Measurements from ENCODE around the gene SALL3.
A peak's percentile ranks its signal among the peaks of the same experiment; 100 is the strongest.
"Not testable (repeated sequence)": the region's sequence is repeated elsewhere in the genome, so short reads cannot be mapped to it uniquely, and the experiment has no call there.

Gene SALL3

GRCh38 chr18:78948221-78948620 lies 31.4 kb upstream of the SALL3 start:
- no peak for TF ChIP-seq JUND (IDR thresholded peaks at IDR 0.05; ENCODE audit: low read depth)
- no peak for DNase-seq (ENCODE audit: low read depth in 1 of 2, low spot score in 1 of 2)
- in situ Hi-C loops (cut with HindIII; ENCODE audit: low pct_unique_long_range_greater_than_20kb, low sequenced_read_pairs) = no loop called here

GRCh38 chr18:78948707-78949106 lies 30.9 kb upstream of the SALL3 start:
- in situ Hi-C loops (cut with HindIII; ENCODE audit: low pct_unique_long_range_greater_than_20kb, low sequenced_read_pairs) = no loop called here
- no peak for TF ChIP-seq JUND (IDR thresholded peaks at IDR 0.05; ENCODE audit: low read depth)
- no peak for DNase-seq (ENCODE audit: low read depth in 1 of 2, low spot score in 1 of 2)

- TF ChIP-seq JUND (IDR thresholded peaks at IDR 0.05; ENCODE audit: low read depth) = no peak
- no peak for DNase-seq (ENCODE audit: low read depth in 1 of 2, low spot score in 1 of 2)
- in situ Hi-C loops (cut with HindIII; ENCODE audit: low pct_unique_long_range_greater_than_20kb, low sequenced_read_pairs) = no loop called here
Measured at GRCh38 chr18:78949216-78949615, 30.4 kb upstream of the SALL3 start.

GRCh38 chr18:78950386-78950785 lies 29.2 kb upstream of the SALL3 start:
- no peak for TF ChIP-seq JUND (IDR thresholded peaks at IDR 0.05; ENCODE audit: low read depth)
- in situ Hi-C loops (cut with HindIII; ENCODE audit: low pct_unique_long_range_greater_than_20kb, low sequenced_read_pairs) = no loop called here
- no peak for DNase-seq (ENCODE audit: low read depth in 1 of 2, low spot score in 1 of 2)

GRCh38 chr18:78953566-78953965 lies 26.1 kb upstream of the SALL3 start:
- TF ChIP-seq JUND (IDR thresholded peaks at IDR 0.05; ENCODE audit: low read depth) = no peak
- peak; percentile 28 to 44 for DNase-seq (ENCODE audit: low read depth in 1 of 2, low spot score in 1 of 2)
- in situ Hi-C loops (cut with HindIII; ENCODE audit: low pct_unique_long_range_greater_than_20kb, low sequenced_read_pairs) = no loop called here

GRCh38 chr18:78955051-78955450 lies 24.6 kb upstream of the SALL3 start:
- DNase-seq (ENCODE audit: low read depth in 1 of 2, low spot score in 1 of 2) = no peak
- in situ Hi-C loops (cut with HindIII; ENCODE audit: low pct_unique_long_range_greater_than_20kb, low sequenced_read_pairs) = no loop called here

GRCh38 chr18:78957140-78957539 lies 22.5 kb upstream of the SALL3 start:
- TF ChIP-seq JUND (IDR thresholded peaks at IDR 0.05; ENCODE audit: low read depth) = no peak
- DNase-seq (ENCODE audit: low read depth in 1 of 2, low spot score in 1 of 2) = no peak
- in situ Hi-C loops (cut with HindIII; ENCODE audit: low pct_unique_long_range_greater_than_20kb, low sequenced_read_pairs) = no loop called here

More at GRCh38 chr18:78955051-78955450, 24.6 kb upstream of the SALL3 start:
- no peak for TF ChIP-seq JUND (IDR thresholded peaks at IDR 0.05; ENCODE audit: low read depth)

- in situ Hi-C loops (cut with HindIII; ENCODE audit: low pct_unique_long_range_greater_than_20kb, low sequenced_read_pairs) = no loop called here
- TF ChIP-seq JUND (IDR thresholded peaks at IDR 0.05; ENCODE audit: low read depth) = no peak
- no peak for DNase-seq (ENCODE audit: low read depth in 1 of 2, low spot score in 1 of 2)
Measured at GRCh38 chr18:78960709-78961108, 18.9 kb upstream of the SALL3 start.

GRCh38 chr18:78962098-78962497 lies 17.5 kb upstream of the SALL3 start:
- DNase-seq (ENCODE audit: low read depth in 1 of 2, low spot score in 1 of 2) = no peak
- in situ Hi-C loops (cut with HindIII; ENCODE audit: low pct_unique_long_range_greater_than_20kb, low sequenced_read_pairs) = no loop called here
- TF ChIP-seq JUND (IDR thresholded peaks at IDR 0.05; ENCODE audit: low read depth) = no peak

- DNase-seq (ENCODE audit: low read depth in 1 of 2, low spot score in 1 of 2); in situ Hi-C loops (cut with HindIII; ENCODE audit: low pct_unique_long_range_greater_than_20kb, low sequenced_read_pairs): not testable (repeated sequence)
Measured at GRCh38 chr18:78964727-78965126, 14.9 kb upstream of the SALL3 start.

GRCh38 chr18:78965260-78965659 lies 14.4 kb upstream of the SALL3 start:
- TF ChIP-seq JUND (IDR thresholded peaks at IDR 0.05; ENCODE audit: low read depth) = no peak
- DNase-seq (ENCODE audit: low read depth in 1 of 2, low spot score in 1 of 2) = no peak
- in situ Hi-C loops (cut with HindIII; ENCODE audit: low pct_unique_long_range_greater_than_20kb, low sequenced_read_pairs) = no loop called here

- DNase-seq (ENCODE audit: low read depth in 1 of 2, low spot score in 1 of 2) = no peak
- in situ Hi-C loops (cut with HindIII; ENCODE audit: low pct_unique_long_range_greater_than_20kb, low sequenced_read_pairs) = no loop called here
- no peak for TF ChIP-seq JUND (IDR thresholded peaks at IDR 0.05; ENCODE audit: low read depth)
Measured at GRCh38 chr18:78965917-78966792, 13.5 kb upstream of the SALL3 start.

- DNase-seq (ENCODE audit: low read depth in 1 of 2, low spot score in 1 of 2) = no peak
- no peak for TF ChIP-seq JUND (IDR thresholded peaks at IDR 0.05; ENCODE audit: low read depth)
- in situ Hi-C loops (cut with HindIII; ENCODE audit: low pct_unique_long_range_greater_than_20kb, low sequenced_read_pairs) = no loop called here
Measured at GRCh38 chr18:78966793-78967106, 12.9 kb upstream of the SALL3 start.

- DNase-seq (ENCODE audit: low read depth in 1 of 2, low spot score in 1 of 2) = no peak
- in situ Hi-C loops (cut with HindIII; ENCODE audit: low pct_unique_long_range_greater_than_20kb, low sequenced_read_pairs) = no loop called here
- TF ChIP-seq JUND (IDR thresholded peaks at IDR 0.05; ENCODE audit: low read depth) = no peak
Measured at GRCh38 chr18:78967692-78968091, 11.9 kb upstream of the SALL3 start.
